ENCODE measurements around the gene ZP3. TPM values are rescaled to one million over a fixed set of nuclear protein-coding genes. Genes with fewer than 3 reads are reported as not detected.

ZP3 gene
- total and polyA plus RNA-seq, 2 of the 8 experiments (the other 6 are each of a cell fraction or from before 2014, with no cell fraction given): 1.5 to 2.4 TPM

- Histone ChIP-seq H3K27me3 (replicated peaks in 1 of 4; ENCODE audit: control insufficient read depth in 3 of 4, extremely low read depth in 1 of 4, insufficient read depth in 3 of 4, low read length in 3 of 4) (no peaks in the 10 kb centered on the region), H4K8ac (ENCODE audit: extremely low read depth, insufficient read depth, low read length) (no peak overlapping the region), H4K5ac (ENCODE audit: insufficient read length, low read depth, low read length) (no peak overlapping the region), H2BK12ac (ENCODE audit: low read depth, low read length) (peak overlapping the region; percentile 68; the same call in 1 of the 2 replicates), H3K18ac (ENCODE audit: extremely low read depth, low read length) (peak overlapping the region; percentile 6; the same call in 1 of the 2 replicates), H3K9me3 (ENCODE audit: insufficient read depth in 2 of 2, low read depth in 1 of 2, low read length in 1 of 2) (no peaks in the 10 kb centered on the region), H3K27ac (ENCODE audit: low read depth, low read length) (no peak overlapping the region), H2BK15ac (ENCODE audit: low read length) (peak overlapping the region; percentile 92), H2AFZ (ENCODE audit: low read length) (no peak overlapping the region), H2AK5ac (ENCODE audit: low read depth, low read length) (0 out of 2 replicates have a peak overlapping the region, but pooled peaks have one; percentile 39), H3K79me2 (ENCODE audit: control insufficient read depth in 1 of 2, insufficient read depth in 2 of 2, low read length in 2 of 2) (no peaks in the 10 kb centered on the region), H3K9ac (replicated peaks in 1 of 4; ENCODE audit: extremely low read depth in 1 of 4, low read depth in 3 of 4, low read length in 3 of 4) (no peak overlapping the region), H3K79me1 (ENCODE audit: low read depth, low read length) (no peaks in the 10 kb centered on the region), H3K4me1 (replicated peaks in 1 of 4; ENCODE audit: control insufficient read depth in 3 of 4, insufficient read depth in 4 of 4, low read length in 3 of 4) (peaks cover 3 to 9% (median 5%) of the 10 kb centered on the region in 4 experiments), H3K36me3 (ENCODE audit: control insufficient read depth in 2 of 4, insufficient read depth in 4 of 4, low read length in 3 of 4) (no peaks in the 10 kb centered on the region), H4K91ac (replicated peaks; ENCODE audit: insufficient read length, low read length) (peak overlapping the region; percentile 65), H4K20me1 (replicated peaks in 1 of 2; ENCODE audit: control insufficient read depth in 1 of 2, insufficient read depth in 2 of 2, low read length in 2 of 2) (no peaks in the 10 kb centered on the region), H3K56ac (replicated peaks; ENCODE audit: insufficient read length, low read depth, low read length) (no peak overlapping the region), H3K4me2 (ENCODE audit: insufficient read depth in 1 of 2, low read depth in 2 of 2, low read length in 2 of 2) (no peak overlapping the region), H3K14ac (ENCODE audit: insufficient read length) (no peak overlapping the region), H3K23me2 (ENCODE audit: low read depth, low read length) (no peaks in the 10 kb centered on the region), H3K4ac (replicated peaks; ENCODE audit: insufficient read length, low read depth, low read length) (no peak overlapping the region), H2BK5ac (ENCODE audit: low read depth, low read length) (no peak overlapping the region), H3K23ac (ENCODE audit: insufficient read length) (no peak overlapping the region), H3K4me3 (ENCODE audit: extremely low read depth in 1 of 4, insufficient read depth in 2 of 4, low read depth in 3 of 4, low read length in 4 of 4) (no peak overlapping the region), H2BK120ac (replicated peaks; ENCODE audit: low read depth, low read length) (peak overlapping the region; percentile 55), H2BK20ac (ENCODE audit: low read length) (peak overlapping the region; percentile 21; the same call in 1 of the 2 replicates)
- POLR2A ChIA-PET (ENCODE audit: partially characterized antibody): no interaction called here
- FAIRE-seq (no peak), DNase-seq (ENCODE audit: low read depth in 1 of 2, low spot score in 2 of 2) (no peak)
- 96% methylated on average over 9 of the region's 9 CpGs; no CpG with 5 or more reads in 1 of the 2 experiments for WGBS, 2 experiments (ENCODE audit: extremely low coverage in 1 of 2, insufficient coverage in 1 of 2, insufficient read length in 1 of 2, insufficient replicate concordance in 2 of 2, low coverage in 1 of 2, low lambda C conversion rate in 2 of 2, missing lambda C conversion rate in 1 of 2)
- CTCF ChIA-PET (ENCODE audit: partially characterized antibody): interaction anchor here (0.6 to 0.7 kb wide), 3 partner anchors 7 to 65 kb away, joined by 3 to 4 read pairs (median 3); no protein-coding TSS in a partner anchor
- TF ChIP-seq EGR1 (IDR thresholded peaks at IDR 0.05; ENCODE audit: borderline replicate concordance, low read depth, low read length) (no peak), POLR2A (IDR thresholded peaks at IDR 0.05; ENCODE audit: control extremely low read depth in 1 of 2, low read depth in 2 of 2, low read length in 2 of 2) (no peak), TCF12 (IDR thresholded peaks at IDR 0.05; ENCODE audit: low read depth, low read length) (no peak), SP4 (IDR thresholded peaks at IDR 0.05; ENCODE audit: low read length) (no peak), CTCF (IDR thresholded peaks at IDR 0.05; ENCODE audit: control extremely low read depth in 1 of 3, insufficient read depth in 1 of 3, low read depth in 1 of 3, low read length in 3 of 3) (no peak), ATF3 (IDR thresholded peaks at IDR 0.05; ENCODE audit: insufficient read depth, low read depth, low read length) (no peak), RAD21 (IDR thresholded peaks at IDR 0.05 in 1 of 2, conservative IDR thresholded peaks at IDR 0.05 in 1 of 2; ENCODE audit: low read depth in 2 of 2, low read length in 2 of 2) (no peak), KDM1A (IDR thresholded peaks at IDR 0.05; ENCODE audit: borderline replicate concordance, low read length) (no peak), POLR2AphosphoS5 (IDR thresholded peaks at IDR 0.05; ENCODE audit: low read depth, low read length) (no peak)
These were observed 406 bp downstream of the ZP3 start for GRCh38 chr7:76425156-76425555.
